Spleen (tissue), 7 donors: Measurements from ENCODE around the gene KLHL33.

Experiments used
- POLR2AphosphoS5 ChIP-seq, 3 donors: sonication (generic); formaldehyde crosslinking; IDR thresholded peaks; one replicate each; pipeline ENCODE4 v1.5.1; 2017; ENCODE audit warnings: antibody characterized with exemption in 3 of 3
- TF ChIP-seq, protein P1 (sequence below), 11 experiments: fragments of 200-600 bp in 7 of 11; fragments of 450-650 bp in 4 of 11; sonication (generic) in 4 of 11; IDR thresholded peaks in 8 of 11; conservative IDR thresholded peaks in 3 of 11; 1 replicate in 7 of 11; 2 replicates in 4 of 11; pipeline versions ENCODE4 v1.4.0 to v1.8.0; 2016 to 2021; ENCODE audit warnings: antibody characterized with exemption in 11 of 11, inconsistent platforms in 4 of 11, mild to moderate bottlenecking in 1 of 11
- donor health status: DM: no; HTN: no; CAD: no; lungs with moderate emphysema.
- donor health status: DM: no; HTN: no; CAD: no.
- donor health status: DM: no; HTN: no; CAD: no.

DNA sequence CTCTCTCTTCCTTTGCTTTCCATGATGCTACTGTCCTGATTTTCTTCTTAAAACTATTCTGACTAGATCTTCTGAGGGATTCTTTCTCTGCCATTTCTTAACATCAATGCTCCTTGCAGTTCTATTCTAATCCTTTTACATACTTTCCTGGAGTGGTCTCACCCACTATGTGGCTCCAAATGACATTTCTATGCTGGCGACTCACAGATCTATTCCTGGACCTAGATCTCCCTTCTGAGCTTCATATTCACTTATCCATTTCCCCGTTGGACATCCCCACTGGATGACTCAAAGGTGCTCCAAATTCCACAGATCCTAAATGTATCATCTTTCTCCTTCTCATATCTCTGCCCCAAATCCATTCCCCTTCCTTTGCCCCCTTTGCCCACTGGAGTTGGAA, 26.7 kb downstream of the KLHL33 start:
- TF ChIP-seq, protein P1, sequence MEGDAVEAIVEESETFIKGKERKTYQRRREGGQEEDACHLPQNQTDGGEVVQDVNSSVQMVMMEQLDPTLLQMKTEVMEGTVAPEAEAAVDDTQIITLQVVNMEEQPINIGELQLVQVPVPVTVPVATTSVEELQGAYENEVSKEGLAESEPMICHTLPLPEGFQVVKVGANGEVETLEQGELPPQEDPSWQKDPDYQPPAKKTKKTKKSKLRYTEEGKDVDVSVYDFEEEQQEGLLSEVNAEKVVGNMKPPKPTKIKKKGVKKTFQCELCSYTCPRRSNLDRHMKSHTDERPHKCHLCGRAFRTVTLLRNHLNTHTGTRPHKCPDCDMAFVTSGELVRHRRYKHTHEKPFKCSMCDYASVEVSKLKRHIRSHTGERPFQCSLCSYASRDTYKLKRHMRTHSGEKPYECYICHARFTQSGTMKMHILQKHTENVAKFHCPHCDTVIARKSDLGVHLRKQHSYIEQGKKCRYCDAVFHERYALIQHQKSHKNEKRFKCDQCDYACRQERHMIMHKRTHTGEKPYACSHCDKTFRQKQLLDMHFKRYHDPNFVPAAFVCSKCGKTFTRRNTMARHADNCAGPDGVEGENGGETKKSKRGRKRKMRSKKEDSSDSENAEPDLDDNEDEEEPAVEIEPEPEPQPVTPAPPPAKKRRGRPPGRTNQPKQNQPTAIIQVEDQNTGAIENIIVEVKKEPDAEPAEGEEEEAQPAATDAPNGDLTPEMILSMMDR (IDR thresholded peaks at IDR 0.05 in 8 of 11, conservative IDR thresholded peaks at IDR 0.05 in 3 of 11), result no peak
- TF ChIP-seq POLR2AphosphoS5 (IDR thresholded peaks at IDR 0.05), result no peak
